ENCODE data around the gene CNGA1.

Gene CNGA1

DNA sequence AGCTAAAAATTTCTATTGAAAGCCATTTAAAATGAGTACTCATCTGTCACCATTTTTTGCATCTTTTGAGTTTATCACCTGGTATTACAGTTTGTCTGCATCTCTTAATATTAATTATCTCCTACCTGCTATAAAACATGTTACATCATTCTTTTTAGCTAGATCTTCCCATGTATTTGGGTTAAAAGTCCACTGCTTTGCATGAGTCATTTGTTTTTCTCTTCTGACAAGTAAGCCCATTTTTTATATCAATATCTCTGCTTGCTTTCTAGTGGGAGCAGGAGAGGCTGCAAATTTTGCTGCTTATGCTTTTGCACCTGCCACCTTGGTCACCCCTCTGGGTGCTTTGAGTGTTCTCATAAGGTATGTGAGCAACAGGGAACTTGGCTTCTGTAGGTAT lies 16.2 kb upstream of the CNGA1 start:
- Histone ChIP-seq H3K4me1 (ENCODE audit: control insufficient read depth in 2 of 2, insufficient read depth in 1 of 2, low read depth in 1 of 2, low read length in 2 of 2) (peaks cover 0 to 1% of the 10 kb centered on the region in 2 donors), H4K91ac (ENCODE audit: low read depth, low read length, poor library complexity) (no peak overlapping the region), H3K79me1 (ENCODE audit: low read depth, low read length) (no peaks in the 10 kb centered on the region), H4K8ac (ENCODE audit: low read depth, low read length) (no peak overlapping the region), H3K23ac (ENCODE audit: low read depth, low read length, poor library complexity) (no peak overlapping the region), H3K9me3 (replicated peaks in 1 of 2; ENCODE audit: control insufficient read depth in 2 of 2, insufficient read depth in 1 of 2, low read depth in 1 of 2, low read length in 2 of 2) (no peaks in the 10 kb centered on the region), H3K4me2 (ENCODE audit: insufficient read depth, low read length, poor library complexity, severe bottlenecking) (no peak overlapping the region), H3K4ac (ENCODE audit: low read length) (no peak overlapping the region), H2AK5ac (ENCODE audit: low read depth, low read length) (no peak overlapping the region), H3K27ac (replicated peaks; ENCODE audit: low read length) (no peak overlapping the region), H2AFZ (ENCODE audit: low read length) (no peak overlapping the region), H3K14ac (ENCODE audit: low read length) (no peak overlapping the region), H2BK5ac (ENCODE audit: low read length) (no peak overlapping the region), H2BK12ac (ENCODE audit: low read length) (no peak overlapping the region), H3K4me3 (ENCODE audit: low read length in 2 of 2) (no peak overlapping the region), H3K18ac (ENCODE audit: low read length) (no peak overlapping the region), H3K9ac (ENCODE audit: low read depth, low read length, poor library complexity) (no peak overlapping the region), H2BK120ac (ENCODE audit: low read depth, low read length) (no peak overlapping the region), H2BK15ac (ENCODE audit: low read length) (no peak overlapping the region), H3K36me3 (replicated peaks in 1 of 2; ENCODE audit: control insufficient read depth in 2 of 2, insufficient read depth in 2 of 2, low read length in 2 of 2) (no peaks in the 10 kb centered on the region), H3K27me3 (ENCODE audit: control insufficient read depth in 3 of 3, insufficient read depth in 3 of 3, low read depth in 1 of 3, low read length in 3 of 3) (no peaks in the 10 kb centered on the region)
- no peak for DNase-seq (ENCODE audit: low spot score)

DNA sequence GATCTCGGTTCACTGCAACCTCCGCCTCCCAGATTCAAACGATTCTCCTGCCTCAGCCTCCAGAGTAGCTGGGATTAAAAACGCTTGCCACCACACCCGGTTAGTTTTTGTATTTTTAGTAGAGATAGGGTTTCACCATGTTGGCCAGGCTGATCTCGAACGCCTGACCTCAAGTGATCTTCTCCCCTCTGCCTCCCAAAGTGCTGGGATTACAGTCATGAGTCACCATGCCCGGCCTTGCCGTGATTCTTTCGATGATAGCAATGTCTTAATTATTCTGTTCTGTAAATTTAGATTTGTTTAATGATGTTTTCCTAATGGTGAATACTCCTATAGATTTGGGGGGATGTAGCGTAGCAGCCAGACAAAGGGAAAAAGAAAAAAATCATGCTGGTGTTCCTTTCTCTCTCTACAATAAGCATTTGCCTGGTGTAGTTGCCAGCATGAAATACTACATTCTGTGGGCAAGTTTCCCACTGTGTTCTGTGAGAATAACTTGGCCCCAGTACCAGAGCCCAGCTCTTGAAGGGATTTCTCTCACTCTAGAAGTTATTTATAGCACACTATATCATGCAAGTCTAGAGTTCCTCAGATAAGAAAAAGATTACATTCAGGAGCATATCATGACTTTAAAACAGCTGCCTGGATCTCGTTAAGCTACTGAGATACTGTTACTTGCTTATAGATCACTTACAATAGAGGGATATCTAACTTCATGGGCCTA lies 15.5 kb upstream of the CNGA1 start:
- Histone ChIP-seq H3K23ac (ENCODE audit: low read depth, low read length, poor library complexity) (no peak overlapping the region), H2AFZ (ENCODE audit: low read length) (no peak overlapping the region), H3K79me1 (ENCODE audit: low read depth, low read length) (no peaks in the 10 kb centered on the region), H3K18ac (ENCODE audit: low read length) (no peak overlapping the region), H3K4me2 (ENCODE audit: insufficient read depth, low read length, poor library complexity, severe bottlenecking) (no peak overlapping the region), H3K9me3 (replicated peaks in 1 of 2; ENCODE audit: control insufficient read depth in 2 of 2, insufficient read depth in 1 of 2, low read depth in 1 of 2, low read length in 2 of 2) (no peaks in the 10 kb centered on the region), H2AK5ac (ENCODE audit: low read depth, low read length) (no peak overlapping the region), H2BK15ac (ENCODE audit: low read length) (no peak overlapping the region), H2BK5ac (ENCODE audit: low read length) (no peak overlapping the region), H2BK120ac (ENCODE audit: low read depth, low read length) (no peak overlapping the region), H3K9ac (ENCODE audit: low read depth, low read length, poor library complexity) (no peak overlapping the region), H3K4me1 (ENCODE audit: control insufficient read depth in 2 of 2, insufficient read depth in 1 of 2, low read depth in 1 of 2, low read length in 2 of 2) (peaks cover 0 to 1% of the 10 kb centered on the region in 2 donors), H3K4me3 (ENCODE audit: low read length in 2 of 2) (no peak overlapping the region), H3K4ac (ENCODE audit: low read length) (no peak overlapping the region), H4K91ac (ENCODE audit: low read depth, low read length, poor library complexity) (no peak overlapping the region), H2BK12ac (ENCODE audit: low read length) (no peak overlapping the region), H3K36me3 (replicated peaks in 1 of 2; ENCODE audit: control insufficient read depth in 2 of 2, insufficient read depth in 2 of 2, low read length in 2 of 2) (no peaks in the 10 kb centered on the region), H3K14ac (ENCODE audit: low read length) (no peak overlapping the region), H3K27ac (replicated peaks; ENCODE audit: low read length) (no peak overlapping the region), H3K27me3 (ENCODE audit: control insufficient read depth in 3 of 3, insufficient read depth in 3 of 3, low read depth in 1 of 3, low read length in 3 of 3) (no peaks in the 10 kb centered on the region), H4K8ac (ENCODE audit: low read depth, low read length) (no peak overlapping the region)
- no CpG with 5 or more reads among the region's 12 CpGs for WGBS, 2 donors (ENCODE audit: extremely low coverage in 2 of 2, insufficient read length in 2 of 2, insufficient replicate concordance in 1 of 2)
- DNase-seq (ENCODE audit: low spot score), result no peak

DNA sequence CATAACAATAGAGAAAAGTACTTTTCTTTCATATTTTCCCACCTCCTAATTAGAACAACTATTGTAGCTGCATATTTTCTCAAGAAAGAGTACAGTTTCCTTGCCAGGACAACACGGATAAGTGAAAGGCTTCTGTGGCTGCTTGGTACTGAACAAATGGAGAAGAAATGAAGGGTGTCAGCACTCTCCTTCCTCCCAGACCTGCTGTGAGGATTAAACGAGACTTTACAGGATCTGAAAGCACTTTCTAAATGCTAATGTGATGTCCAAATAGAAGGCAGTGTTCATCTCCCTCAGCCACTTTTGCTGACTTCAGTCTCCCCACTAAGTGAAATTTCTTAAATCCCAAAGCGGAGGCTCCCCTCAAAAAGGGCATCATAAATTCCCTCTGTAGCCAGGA lies 14.0 kb upstream of the CNGA1 start:
- DNase-seq (ENCODE audit: low spot score), result no peak
- H3K4ac ChIP-seq (ENCODE audit: low read length), result no peak overlapping the region
- no peak overlapping the region for H3K27ac ChIP-seq (replicated peaks; ENCODE audit: low read length)
- no peak overlapping the region for H4K91ac ChIP-seq (ENCODE audit: low read depth, low read length, poor library complexity)
- H3K14ac ChIP-seq (ENCODE audit: low read length), result no peak overlapping the region
- H3K23ac ChIP-seq (ENCODE audit: low read depth, low read length, poor library complexity), result no peak overlapping the region
- no peak overlapping the region for H2AFZ ChIP-seq (ENCODE audit: low read length)
- no peak overlapping the region for H2AK5ac ChIP-seq (ENCODE audit: low read depth, low read length)
- H3K9me3 ChIP-seq (replicated peaks in 1 of 2; ENCODE audit: control insufficient read depth in 2 of 2, insufficient read depth in 1 of 2, low read depth in 1 of 2, low read length in 2 of 2), result peaks cover 0 to 1% of the 10 kb centered on the region in 2 donors
- peaks cover 0 to 1% of the 10 kb centered on the region in 2 donors for H3K4me1 ChIP-seq (ENCODE audit: control insufficient read depth in 2 of 2, insufficient read depth in 1 of 2, low read depth in 1 of 2, low read length in 2 of 2)
- WGBS, 2 donors (ENCODE audit: extremely low coverage in 2 of 2, insufficient read length in 2 of 2, insufficient replicate concordance in 1 of 2), result no CpG with 5 or more reads among the region's 3 CpGs
- no peak overlapping the region for H2BK5ac ChIP-seq (ENCODE audit: low read length)
- no peaks in the 10 kb centered on the region for H3K36me3 ChIP-seq (replicated peaks in 1 of 2; ENCODE audit: control insufficient read depth in 2 of 2, insufficient read depth in 2 of 2, low read length in 2 of 2)
- no peak overlapping the region for H3K4me2 ChIP-seq (ENCODE audit: insufficient read depth, low read length, poor library complexity, severe bottlenecking)
- no peak overlapping the region for H2BK120ac ChIP-seq (ENCODE audit: low read depth, low read length)
- no peak overlapping the region for H2BK12ac ChIP-seq (ENCODE audit: low read length)
- no peak overlapping the region for H2BK15ac ChIP-seq (ENCODE audit: low read length)
- H3K79me1 ChIP-seq (ENCODE audit: low read depth, low read length), result no peaks in the 10 kb centered on the region
- no peak overlapping the region for H3K9ac ChIP-seq (ENCODE audit: low read depth, low read length, poor library complexity)
- H3K4me3 ChIP-seq (ENCODE audit: low read length in 2 of 2), result no peak overlapping the region
- H4K8ac ChIP-seq (ENCODE audit: low read depth, low read length), result no peak overlapping the region
- H3K18ac ChIP-seq (ENCODE audit: low read length), result no peak overlapping the region
- H3K27me3 ChIP-seq (ENCODE audit: control insufficient read depth in 3 of 3, insufficient read depth in 3 of 3, low read depth in 1 of 3, low read length in 3 of 3), result no peaks in the 10 kb centered on the region

DNA sequence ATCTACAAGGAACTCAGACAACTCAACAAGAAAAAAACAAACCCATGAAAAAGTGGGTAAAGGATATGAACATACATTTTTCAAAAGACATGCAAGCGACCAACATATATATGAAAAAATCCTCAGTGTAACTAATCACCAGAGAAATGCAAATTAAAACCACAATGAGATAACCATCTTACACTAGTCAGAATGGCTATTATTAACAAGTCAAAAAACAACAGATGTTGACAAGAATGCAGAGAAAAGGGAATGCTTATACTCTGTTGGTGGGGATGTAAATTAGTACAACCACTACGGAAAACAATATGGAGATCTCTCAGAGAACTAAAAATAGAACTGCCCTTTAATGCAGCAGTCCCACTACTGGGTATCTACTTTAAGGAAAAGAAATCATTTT lies 12.2 kb upstream of the CNGA1 start:
- Histone ChIP-seq H3K4me2 (ENCODE audit: insufficient read depth, low read length, poor library complexity, severe bottlenecking) (no peak overlapping the region), H3K4ac (ENCODE audit: low read length) (no peak overlapping the region), H3K27ac (replicated peaks; ENCODE audit: low read length) (no peak overlapping the region), H2AFZ (ENCODE audit: low read length) (no peak overlapping the region), H3K23ac (ENCODE audit: low read depth, low read length, poor library complexity) (no peak overlapping the region), H2AK5ac (ENCODE audit: low read depth, low read length) (no peak overlapping the region), H3K36me3 (replicated peaks in 1 of 2; ENCODE audit: control insufficient read depth in 2 of 2, insufficient read depth in 2 of 2, low read length in 2 of 2) (no peaks in the 10 kb centered on the region), H3K79me1 (ENCODE audit: low read depth, low read length) (no peaks in the 10 kb centered on the region), H3K27me3 (ENCODE audit: control insufficient read depth in 3 of 3, insufficient read depth in 3 of 3, low read depth in 1 of 3, low read length in 3 of 3) (no peaks in the 10 kb centered on the region), H2BK12ac (ENCODE audit: low read length) (no peak overlapping the region), H3K4me3 (ENCODE audit: low read length in 2 of 2) (no peak overlapping the region), H3K9me3 (replicated peaks in 1 of 2; ENCODE audit: control insufficient read depth in 2 of 2, insufficient read depth in 1 of 2, low read depth in 1 of 2, low read length in 2 of 2) (peaks cover 0 to 1% of the 10 kb centered on the region in 2 donors), H2BK120ac (ENCODE audit: low read depth, low read length) (no peak overlapping the region), H3K14ac (ENCODE audit: low read length) (no peak overlapping the region), H4K91ac (ENCODE audit: low read depth, low read length, poor library complexity) (no peak overlapping the region), H2BK5ac (ENCODE audit: low read length) (no peak overlapping the region), H3K9ac (ENCODE audit: low read depth, low read length, poor library complexity) (no peak overlapping the region), H3K18ac (ENCODE audit: low read length) (no peak overlapping the region), H3K4me1 (ENCODE audit: control insufficient read depth in 2 of 2, insufficient read depth in 1 of 2, low read depth in 1 of 2, low read length in 2 of 2) (peaks cover 0 to 1% of the 10 kb centered on the region in 2 donors), H4K8ac (ENCODE audit: low read depth, low read length) (no peak overlapping the region), H2BK15ac (ENCODE audit: low read length) (no peak overlapping the region)
- no CpG with 5 or more reads among the region's 2 CpGs for WGBS, 2 donors (ENCODE audit: extremely low coverage in 2 of 2, insufficient read length in 2 of 2, insufficient replicate concordance in 1 of 2)
- DNase-seq (ENCODE audit: low spot score), result no peak
